Measurements from ENCODE around the gene PLA2G12A.

PLA2G12A gene

DNA sequence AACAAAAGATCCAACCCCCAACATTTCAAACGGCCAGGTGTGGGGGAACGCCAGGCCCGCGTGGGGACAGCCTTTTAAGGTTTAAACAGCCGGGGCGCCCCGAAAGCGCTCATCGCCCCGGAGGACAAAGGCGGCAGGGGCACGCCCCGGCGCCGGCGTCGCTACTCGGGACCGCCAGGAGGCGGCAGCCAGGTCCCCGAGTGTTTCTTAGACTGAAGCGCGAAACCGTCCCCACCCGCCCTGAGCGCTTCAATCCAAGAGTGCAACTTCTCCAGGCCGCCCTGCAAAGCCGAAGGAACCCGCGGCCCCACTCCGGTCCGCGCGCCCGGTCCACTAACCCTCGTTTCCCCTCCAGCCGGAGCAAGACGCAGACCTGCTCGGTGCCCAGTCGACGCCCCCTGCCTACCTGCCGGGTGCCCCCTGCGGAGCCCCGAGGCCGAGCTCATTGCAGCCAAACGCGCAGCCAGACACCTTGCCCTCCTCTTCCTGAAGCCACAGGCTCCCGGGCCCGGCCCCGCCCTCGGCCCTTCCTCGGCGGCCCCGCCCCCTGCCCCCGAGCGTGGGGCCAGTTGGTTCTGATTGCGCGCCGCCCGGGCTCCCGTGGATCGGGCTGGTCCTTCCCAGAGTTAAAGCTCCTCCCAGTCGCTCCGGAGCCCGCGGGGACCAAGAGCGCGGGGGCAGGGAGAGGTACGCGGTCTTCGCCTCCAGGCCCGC lies 26.8 kb downstream of the PLA2G12A start, which contains the start of gene CASP6 (continued):
- no peak for TF ChIP-seq ZBTB48 (tag by site-specific recombination; IDR thresholded peaks at IDR 0.05)
- no peak for TF ChIP-seq ZNF211 (tag by site-specific recombination; IDR thresholded peaks at IDR 0.05; ENCODE audit: low read depth)
- no peak for TF ChIP-seq ZNF768 (tag by site-specific recombination; IDR thresholded peaks at IDR 0.05)
- no peak for TF ChIP-seq ZNF416 (tag by site-specific recombination; IDR thresholded peaks at IDR 0.05)
- TF ChIP-seq GLI4 (tag by site-specific recombination; IDR thresholded peaks at IDR 0.05) = no peak
- TF ChIP-seq KLF9 (tag by site-specific recombination; IDR thresholded peaks at IDR 0.05; ENCODE audit: low read depth) = peak; percentile 85
- TF ChIP-seq ZXDB (tag by site-specific recombination; IDR thresholded peaks at IDR 0.05) = 0 out of 2 replicates have a peak, but pooled peaks have one; percentile 54
- TF ChIP-seq, protein P1, sequence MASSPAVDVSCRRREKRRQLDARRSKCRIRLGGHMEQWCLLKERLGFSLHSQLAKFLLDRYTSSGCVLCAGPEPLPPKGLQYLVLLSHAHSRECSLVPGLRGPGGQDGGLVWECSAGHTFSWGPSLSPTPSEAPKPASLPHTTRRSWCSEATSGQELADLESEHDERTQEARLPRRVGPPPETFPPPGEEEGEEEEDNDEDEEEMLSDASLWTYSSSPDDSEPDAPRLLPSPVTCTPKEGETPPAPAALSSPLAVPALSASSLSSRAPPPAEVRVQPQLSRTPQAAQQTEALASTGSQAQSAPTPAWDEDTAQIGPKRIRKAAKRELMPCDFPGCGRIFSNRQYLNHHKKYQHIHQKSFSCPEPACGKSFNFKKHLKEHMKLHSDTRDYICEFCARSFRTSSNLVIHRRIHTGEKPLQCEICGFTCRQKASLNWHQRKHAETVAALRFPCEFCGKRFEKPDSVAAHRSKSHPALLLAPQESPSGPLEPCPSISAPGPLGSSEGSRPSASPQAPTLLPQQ (tag by site-specific recombination; IDR thresholded peaks at IDR 0.05) = peak; percentile 63; the same call in 1 of the 2 replicates
- no peak for TF ChIP-seq ZNF146 (tag by site-specific recombination; IDR thresholded peaks at IDR 0.05)
- TF ChIP-seq, protein P2, sequence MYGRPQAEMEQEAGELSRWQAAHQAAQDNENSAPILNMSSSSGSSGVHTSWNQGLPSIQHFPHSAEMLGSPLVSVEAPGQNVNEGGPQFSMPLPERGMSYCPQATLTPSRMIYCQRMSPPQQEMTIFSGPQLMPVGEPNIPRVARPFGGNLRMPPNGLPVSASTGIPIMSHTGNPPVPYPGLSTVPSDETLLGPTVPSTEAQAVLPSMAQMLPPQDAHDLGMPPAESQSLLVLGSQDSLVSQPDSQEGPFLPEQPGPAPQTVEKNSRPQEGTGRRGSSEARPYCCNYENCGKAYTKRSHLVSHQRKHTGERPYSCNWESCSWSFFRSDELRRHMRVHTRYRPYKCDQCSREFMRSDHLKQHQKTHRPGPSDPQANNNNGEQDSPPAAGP (tag by site-specific recombination; IDR thresholded peaks at IDR 0.05) = peak; percentile 48; the same call in 1 of the 2 replicates
- TF ChIP-seq, protein P3, sequence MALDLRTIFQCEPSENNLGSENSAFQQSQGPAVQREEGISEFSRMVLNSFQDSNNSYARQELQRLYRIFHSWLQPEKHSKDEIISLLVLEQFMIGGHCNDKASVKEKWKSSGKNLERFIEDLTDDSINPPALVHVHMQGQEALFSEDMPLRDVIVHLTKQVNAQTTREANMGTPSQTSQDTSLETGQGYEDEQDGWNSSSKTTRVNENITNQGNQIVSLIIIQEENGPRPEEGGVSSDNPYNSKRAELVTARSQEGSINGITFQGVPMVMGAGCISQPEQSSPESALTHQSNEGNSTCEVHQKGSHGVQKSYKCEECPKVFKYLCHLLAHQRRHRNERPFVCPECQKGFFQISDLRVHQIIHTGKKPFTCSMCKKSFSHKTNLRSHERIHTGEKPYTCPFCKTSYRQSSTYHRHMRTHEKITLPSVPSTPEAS (tag by site-specific recombination; IDR thresholded peaks at IDR 0.05) = no peak
- TF ChIP-seq, protein P4, sequence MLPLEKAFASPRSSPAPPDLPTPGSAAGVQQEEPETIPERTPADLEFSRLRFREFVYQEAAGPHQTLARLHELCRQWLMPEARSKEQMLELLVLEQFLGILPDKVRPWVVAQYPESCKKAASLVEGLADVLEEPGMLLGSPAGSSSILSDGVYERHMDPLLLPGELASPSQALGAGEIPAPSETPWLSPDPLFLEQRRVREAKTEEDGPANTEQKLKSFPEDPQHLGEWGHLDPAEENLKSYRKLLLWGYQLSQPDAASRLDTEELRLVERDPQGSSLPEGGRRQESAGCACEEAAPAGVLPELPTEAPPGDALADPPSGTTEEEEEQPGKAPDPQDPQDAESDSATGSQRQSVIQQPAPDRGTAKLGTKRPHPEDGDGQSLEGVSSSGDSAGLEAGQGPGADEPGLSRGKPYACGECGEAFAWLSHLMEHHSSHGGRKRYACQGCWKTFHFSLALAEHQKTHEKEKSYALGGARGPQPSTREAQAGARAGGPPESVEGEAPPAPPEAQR (tag by site-specific recombination; IDR thresholded peaks at IDR 0.05) = no peak
- TF ChIP-seq ZNF660 (tag by site-specific recombination; IDR thresholded peaks at IDR 0.05) = no peak
- TF ChIP-seq SP3 (tag by site-specific recombination; IDR thresholded peaks at IDR 0.05) = peak; percentile 74
- TF ChIP-seq, protein P5, sequence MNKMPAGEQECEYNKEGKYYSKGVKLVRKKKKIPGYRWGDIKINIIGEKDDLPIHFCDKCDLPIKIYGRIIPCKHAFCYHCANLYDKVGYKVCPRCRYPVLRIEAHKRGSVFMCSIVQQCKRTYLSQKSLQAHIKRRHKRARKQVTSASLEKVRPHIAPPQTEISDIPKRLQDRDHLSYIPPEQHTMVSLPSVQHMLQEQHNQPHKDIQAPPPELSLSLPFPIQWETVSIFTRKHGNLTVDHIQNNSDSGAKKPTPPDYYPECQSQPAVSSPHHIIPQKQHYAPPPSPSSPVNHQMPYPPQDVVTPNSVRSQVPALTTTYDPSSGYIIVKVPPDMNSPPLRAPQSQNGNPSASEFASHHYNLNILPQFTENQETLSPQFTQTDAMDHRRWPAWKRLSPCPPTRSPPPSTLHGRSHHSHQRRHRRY (tag by site-specific recombination; IDR thresholded peaks at IDR 0.05) = no peak
- no peak for TF ChIP-seq REPIN1 (tag by site-specific recombination; IDR thresholded peaks at IDR 0.05; ENCODE audit: low read depth)
- TF ChIP-seq, protein P6, sequence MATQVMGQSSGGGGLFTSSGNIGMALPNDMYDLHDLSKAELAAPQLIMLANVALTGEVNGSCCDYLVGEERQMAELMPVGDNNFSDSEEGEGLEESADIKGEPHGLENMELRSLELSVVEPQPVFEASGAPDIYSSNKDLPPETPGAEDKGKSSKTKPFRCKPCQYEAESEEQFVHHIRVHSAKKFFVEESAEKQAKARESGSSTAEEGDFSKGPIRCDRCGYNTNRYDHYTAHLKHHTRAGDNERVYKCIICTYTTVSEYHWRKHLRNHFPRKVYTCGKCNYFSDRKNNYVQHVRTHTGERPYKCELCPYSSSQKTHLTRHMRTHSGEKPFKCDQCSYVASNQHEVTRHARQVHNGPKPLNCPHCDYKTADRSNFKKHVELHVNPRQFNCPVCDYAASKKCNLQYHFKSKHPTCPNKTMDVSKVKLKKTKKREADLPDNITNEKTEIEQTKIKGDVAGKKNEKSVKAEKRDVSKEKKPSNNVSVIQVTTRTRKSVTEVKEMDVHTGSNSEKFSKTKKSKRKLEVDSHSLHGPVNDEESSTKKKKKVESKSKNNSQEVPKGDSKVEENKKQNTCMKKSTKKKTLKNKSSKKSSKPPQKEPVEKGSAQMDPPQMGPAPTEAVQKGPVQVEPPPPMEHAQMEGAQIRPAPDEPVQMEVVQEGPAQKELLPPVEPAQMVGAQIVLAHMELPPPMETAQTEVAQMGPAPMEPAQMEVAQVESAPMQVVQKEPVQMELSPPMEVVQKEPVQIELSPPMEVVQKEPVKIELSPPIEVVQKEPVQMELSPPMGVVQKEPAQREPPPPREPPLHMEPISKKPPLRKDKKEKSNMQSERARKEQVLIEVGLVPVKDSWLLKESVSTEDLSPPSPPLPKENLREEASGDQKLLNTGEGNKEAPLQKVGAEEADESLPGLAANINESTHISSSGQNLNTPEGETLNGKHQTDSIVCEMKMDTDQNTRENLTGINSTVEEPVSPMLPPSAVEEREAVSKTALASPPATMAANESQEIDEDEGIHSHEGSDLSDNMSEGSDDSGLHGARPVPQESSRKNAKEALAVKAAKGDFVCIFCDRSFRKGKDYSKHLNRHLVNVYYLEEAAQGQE (tag by site-specific recombination; IDR thresholded peaks at IDR 0.05) = no peak
- TF ChIP-seq, protein P7, sequence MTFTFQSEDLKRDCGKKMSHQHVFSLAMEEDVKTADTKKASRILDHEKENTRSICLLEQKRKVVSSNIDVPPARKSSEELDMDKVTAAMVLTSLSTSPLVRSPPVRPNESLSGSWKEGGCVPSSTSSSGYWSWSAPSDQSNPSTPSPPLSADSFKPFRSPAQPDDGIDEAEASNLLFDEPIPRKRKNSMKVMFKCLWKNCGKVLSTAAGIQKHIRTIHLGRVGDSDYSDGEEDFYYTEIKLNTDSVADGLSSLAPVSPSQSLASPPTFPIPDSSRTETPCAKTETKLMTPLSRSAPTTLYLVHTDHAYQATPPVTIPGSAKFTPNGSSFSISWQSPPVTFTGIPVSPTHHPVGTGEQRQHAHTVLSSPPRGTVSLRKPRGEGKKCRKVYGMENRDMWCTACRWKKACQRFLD (tag by site-specific recombination; IDR thresholded peaks at IDR 0.05) = no peak
- TF ChIP-seq, protein P8, sequence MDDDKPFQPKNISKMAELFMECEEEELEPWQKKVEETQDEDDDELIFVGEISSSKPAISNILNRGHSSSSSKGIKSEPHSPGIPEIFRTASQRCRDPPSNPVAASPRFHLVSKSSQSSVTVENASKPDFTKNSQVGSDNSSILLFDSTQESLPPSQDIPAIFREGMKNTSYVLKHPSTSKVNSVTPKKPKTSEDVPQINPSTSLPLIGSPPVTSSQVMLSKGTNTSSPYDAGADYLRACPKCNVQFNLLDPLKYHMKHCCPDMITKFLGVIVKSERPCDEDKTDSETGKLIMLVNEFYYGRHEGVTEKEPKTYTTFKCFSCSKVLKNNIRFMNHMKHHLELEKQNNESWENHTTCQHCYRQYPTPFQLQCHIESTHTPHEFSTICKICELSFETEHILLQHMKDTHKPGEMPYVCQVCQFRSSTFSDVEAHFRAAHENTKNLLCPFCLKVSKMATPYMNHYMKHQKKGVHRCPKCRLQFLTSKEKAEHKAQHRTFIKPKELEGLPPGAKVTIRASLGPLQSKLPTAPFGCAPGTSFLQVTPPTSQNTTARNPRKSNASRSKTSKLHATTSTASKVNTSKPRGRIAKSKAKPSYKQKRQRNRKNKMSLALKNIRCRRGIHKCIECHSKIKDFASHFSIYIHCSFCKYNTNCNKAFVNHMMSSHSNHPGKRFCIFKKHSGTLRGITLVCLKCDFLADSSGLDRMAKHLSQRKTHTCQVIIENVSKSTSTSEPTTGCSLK (tag by site-specific recombination; IDR thresholded peaks at IDR 0.05) = no peak
- no peak for TF ChIP-seq KLF7 (tag by site-specific recombination; IDR thresholded peaks at IDR 0.05; ENCODE audit: borderline replicate concordance)
- peak; percentile 85 for TF ChIP-seq GLIS2 (tag by site-specific recombination; IDR thresholded peaks at IDR 0.05)
- TF ChIP-seq ZNF555 (tag by site-specific recombination; conservative IDR thresholded peaks at IDR 0.05) = no peak
- TF ChIP-seq ZSCAN16 (tag by site-specific recombination; IDR thresholded peaks at IDR 0.05) = no peak
- no peak for TF ChIP-seq ZNF658 (tag by site-specific recombination; IDR thresholded peaks at IDR 0.05)
- no peak for TF ChIP-seq ZFP41 (tag by site-specific recombination; IDR thresholded peaks at IDR 0.05; ENCODE audit: borderline replicate concordance)
- TF ChIP-seq ZNF433 (tag by site-specific recombination; IDR thresholded peaks at IDR 0.05; ENCODE audit: low read depth) = no peak
- TF ChIP-seq KLF16 (tag by site-specific recombination; IDR thresholded peaks at IDR 0.05) = no peak

Data from HEK293 (cell line).